Spleen (tissue), 11 donors: ENCODE results near the gene PRTN3. TPM values are rescaled to one million over a fixed set of nuclear protein-coding genes. Genes with fewer than 3 reads are reported as not detected.

ENCODE experiments used
- DNase-seq: peaks from one replicate; pipeline ENCODE4 v3.0.0-alpha.2; 2020
- H3K27ac ChIP-seq, 8 donors: fragments of 200-600 bp; sonication (generic) in 7 of 8; 1 replicate in 4 of 8; 2 replicates in 4 of 8; pipeline versions ENCODE4 v1.5.0 to v1.8.0; 2016 to 2021; ENCODE audit warnings: inconsistent platforms in 4 of 8, mild to moderate bottlenecking in 4 of 8, moderate library complexity in 1 of 8
- H3K27me3 ChIP-seq, 7 donors: fragments of 200-600 bp; sonication (generic) in 6 of 7; replicated peaks in 1 of 7; 1 replicate in 4 of 7; 2 replicates in 3 of 7; pipeline versions ENCODE4 v1.5.0 to v1.8.0; 2016 to 2021; ENCODE audit warnings: inconsistent platforms in 3 of 7, mild to moderate bottlenecking in 1 of 7
- H3K36me3 ChIP-seq, 6 donors: fragments of 200-600 bp; sonication (generic) in 5 of 6; 1 replicate in 4 of 6; 2 replicates in 2 of 6; pipeline versions ENCODE4 v1.5.0 to v1.8.0; 2016 to 2021; ENCODE audit warnings: inconsistent platforms in 2 of 6
- H3K4me1 ChIP-seq, 6 donors: fragments of 200-600 bp; sonication (generic) in 5 of 6; 1 replicate in 3 of 6; 2 replicates in 3 of 6; pipeline versions ENCODE4 v1.5.0 to v1.8.0; 2016 to 2021; ENCODE audit warnings: inconsistent platforms in 3 of 6
- H3K4me3 ChIP-seq, 8 donors: fragments of 200-600 bp; sonication (generic) in 7 of 8; 1 replicate in 4 of 8; 2 replicates in 4 of 8; pipeline versions ENCODE4 v1.5.0 to v1.8.0; 2016 to 2021; ENCODE audit warnings: inconsistent platforms in 4 of 8, mild to moderate bottlenecking in 4 of 8, moderate library complexity in 2 of 8
- H3K9me3 ChIP-seq, 8 donors: fragments of 200-600 bp; sonication (generic) in 7 of 8; 1 replicate in 4 of 8; 2 replicates in 4 of 8; pipeline versions ENCODE4 v1.5.0 to v1.8.0; 2016 to 2021; ENCODE audit warnings: inconsistent platforms in 4 of 8
- CTCF ChIP-seq, 11 experiments: fragments of 200-600 bp in 7 of 11; fragments of 450-650 bp in 4 of 11; sonication (generic) in 4 of 11; IDR thresholded peaks in 8 of 11; conservative IDR thresholded peaks in 3 of 11; 1 replicate in 7 of 11; 2 replicates in 4 of 11; pipeline versions ENCODE4 v1.4.0 to v1.8.0; 2016 to 2021; ENCODE audit warnings: antibody characterized with exemption in 11 of 11, inconsistent platforms in 4 of 11, mild to moderate bottlenecking in 1 of 11
- POLR2A ChIP-seq, 3 donors: fragments of 450-650 bp; IDR thresholded peaks; one replicate each; pipeline ENCODE4 v1.5.1; 2017; ENCODE audit warnings: antibody characterized with exemption in 3 of 3, mild to moderate bottlenecking in 1 of 3
- POLR2AphosphoS5 ChIP-seq, 3 donors: sonication (generic); formaldehyde crosslinking; IDR thresholded peaks; one replicate each; pipeline ENCODE4 v1.5.1; 2017; ENCODE audit warnings: antibody characterized with exemption in 3 of 3
- WGBS, 5 donors: extraction: QIAGEN DNeasy Blood & Tissue Kit in 3 of 5; methylation state at CpG; one replicate each; pipeline versions ENCODE4 v1.1.5 to v1.1.7; 2013 to 2018; 5-methylcytosine and 5-hydroxymethylcytosine counted together
- intact Hi-C: fragments of 100-400 bp; cut with DNase I; formaldehyde crosslinking; loops from one replicate; pipeline ENCODE4 v1.15.0; 2023; ENCODE audit warnings: low total_unique reads
- polyA plus RNA-seq, 3 donors: library from polyadenylated mRNA; stranded (reverse); fragments of 200-250 nt; gene quantifications; one replicate each; pipeline ENCODE4 v1.2.1, GENCODE V29; 2013
- total RNA-seq, 7 donors: library from RNA; depleted of rRNA in 3 of 7; stranded (reverse); fragments of >200 nt in 3 of 7; fragmentation: NEBNext Ultra II Directional in 4 of 7; extraction: Animal tissue kit (Norgen Biotek cat#: 25700) in 4 of 7; gene quantifications; one replicate each; pipeline versions ENCODE4 v1.1.0 to v1.2.1, GENCODE V29; 2016 to 2021
- donor health status: healthy with polysubstance abuse.
- donor health status: DM: no; HTN: no; CAD: no; lungs with moderate emphysema.
- donor health status: DM: no; HTN: no; CAD: no.
- donor health status: Bipolar disorder and iron deficiency.
- donor health status: healthy.
- donor health status: DM: no; HTN: no; CAD: no.
- donor health status: DM: yes; HTN: yes; CAD: no.

The PRTN3 gene
- total and polyA plus RNA-seq, 10 donors, result 0.89 to 168 (median 7.9) TPM

- Histone ChIP-seq H3K4me1 (peaks cover 0 to 77% (median 20%) of the 10 kb centered on the region in 6 donors), H3K27me3 (peaks cover 0 to 63% (median 18%) of the 10 kb centered on the region in 7 donors)
Observed at GRCh38 chr19:827314-827709, 13.5 kb upstream of the PRTN3 start.

GRCh38 chr19:827710-828321 is 13.0 kb upstream of the PRTN3 start, which contains the start of gene AZU1:
AZU1 (plus strand) TSS chr19:827837; CDS start chr19:827847, 10 bp downstream.
- peak; percentile 81 for DNase-seq
- Histone ChIP-seq H3K27me3 (peaks cover 0 to 58% (median 13%) of the 10 kb centered on the region in 7 donors), H3K27ac (peak within 1 kb of the TSS in 3 of 8 donors; percentile 24 to 31 (median 30))

More at GRCh38 chr19:827314-827709, 13.5 kb upstream of the PRTN3 start:
- Histone ChIP-seq H3K36me3 (no peaks in the 10 kb centered on the region), H3K27ac (peak overlapping the region in 1 of 8 donors; percentile 31), H3K4me3 (no peak overlapping the region), H3K9me3 (no peaks in the 10 kb centered on the region)
- DNase-seq, result no peak
- 72 to 92% (median 83%) methylated on average over 11 of the region's 11 CpGs for WGBS, 5 donors
- TF ChIP-seq POLR2AphosphoS5 (IDR thresholded peaks at IDR 0.05) (no peak), CTCF (IDR thresholded peaks at IDR 0.05 in 8 of 11, conservative IDR thresholded peaks at IDR 0.05 in 3 of 11) (no peak), POLR2A (IDR thresholded peaks at IDR 0.05) (no peak)
- intact Hi-C loops, result no loop called here

GRCh38 chr19:829129-829758 is 11.6 kb upstream of the PRTN3 start:
- H3K4me1 ChIP-seq, result peaks cover 0 to 62% (median 15%) of the 10 kb centered on the region in 6 donors
- intact Hi-C loops, result no loop called here
- H3K9me3 ChIP-seq, result no peaks in the 10 kb centered on the region
- H3K4me3 ChIP-seq, result no peak overlapping the region
- no peak for TF ChIP-seq POLR2AphosphoS5 (IDR thresholded peaks at IDR 0.05)
- TF ChIP-seq POLR2A (IDR thresholded peaks at IDR 0.05), result no peak
- TF ChIP-seq CTCF (IDR thresholded peaks at IDR 0.05 in 8 of 11, conservative IDR thresholded peaks at IDR 0.05 in 3 of 11), result no peak
- no peak overlapping the region for H3K27ac ChIP-seq
- peaks cover 0 to 45% (median 5%) of the 10 kb centered on the region in 7 donors for H3K27me3 ChIP-seq
- no peaks in the 10 kb centered on the region for H3K36me3 ChIP-seq
- WGBS, 5 donors, result 53 to 77% (median 68%) methylated on average over 14 to 18 of the region's 18 CpGs
- DNase-seq, result peak; percentile 30

More at GRCh38 chr19:827710-828321, 13.0 kb upstream of the PRTN3 start, which contains the start of gene AZU1:
- Histone ChIP-seq H3K9me3 (no peaks in the 10 kb centered on the region), H3K4me1 (peaks cover 0 to 72% (median 16%) of the 10 kb centered on the region in 6 donors), H3K4me3 (no peak within 1 kb of the TSS), H3K36me3 (no peaks in the 10 kb centered on the region)
- TF ChIP-seq CTCF (IDR thresholded peaks at IDR 0.05 in 8 of 11, conservative IDR thresholded peaks at IDR 0.05 in 3 of 11) (no peak), POLR2AphosphoS5 (IDR thresholded peaks at IDR 0.05) (peak; percentile 30 to 80 (median 36))
- intact Hi-C loops, result no loop called here
- 33 to 60% (median 49%) methylated on average over 10 to 33 of the region's 33 CpGs for WGBS, 5 donors
